Neural cell (in vitro differentiated cells): ENCODE measurements around the gene MAD1L1. TPM values are rescaled to one million over a fixed set of nuclear protein-coding genes. Genes with fewer than 3 reads are reported as not detected.

Source experiments
- H2AFZ ChIP-seq: fragments of 200-600, 300-800 bp; sonication (generic), shearing (Covaris generic); 2 replicates; pipeline ENCODE4 v1.6.0; 2014; ENCODE audit warnings: low read depth, mild to moderate bottlenecking, antibody characterized with exemption, low read length, moderate library complexity
- H3F3A ChIP-seq: fragments of 200-600 bp; shearing (Covaris generic); 2 replicates; pipeline ENCODE4 v1.6.1; 2016; ENCODE audit warnings: mild to moderate bottlenecking, moderate library complexity, mixed read lengths, antibody characterized with exemption, low read length; ENCODE audit not compliant: insufficient read depth, poor library complexity, severe bottlenecking
- H3K27ac ChIP-seq: fragments of 200-600, 300-800 bp; sonication (generic), shearing (Covaris generic); 2 replicates; pipeline ENCODE4 v1.5.1; 2014; ENCODE audit warnings: mild to moderate bottlenecking, low read length, moderate library complexity
- H3K27me3 ChIP-seq: fragments of 300-800, 200-600 bp; sonication (generic), shearing (Covaris generic); 2 replicates; pipeline ENCODE4 v1.6.0; 2014; ENCODE audit warnings: mild to moderate bottlenecking, low read depth, low read length, moderate library complexity; ENCODE audit not compliant: insufficient read depth
- H3K36me3 ChIP-seq: fragments of 300-800, 200-600 bp; sonication (generic), shearing (Covaris generic); 2 replicates; pipeline ENCODE4 v1.5.1; 2014; ENCODE audit warnings: mild to moderate bottlenecking, antibody characterized with exemption, low read length, moderate library complexity; ENCODE audit not compliant: insufficient read depth
- H3K4me2 ChIP-seq: fragments of 300-800, 200-600 bp; sonication (generic), shearing (Covaris generic); 2 replicates; pipeline ENCODE4 v1.6.0; 2014; ENCODE audit warnings: mild to moderate bottlenecking, low read length
- H3K4me3 ChIP-seq: fragments of 300-800, 200-600 bp; sonication (generic), shearing (Covaris generic); 2 replicates; pipeline ENCODE4 v1.5.1; 2014; ENCODE audit warnings: mild to moderate bottlenecking, low read length, moderate library complexity
- H3K79me2 ChIP-seq: fragments of 200-600 bp; shearing (Covaris generic); replicated peaks from 2 replicates; pipeline ENCODE4 v1.6.0; 2014; ENCODE audit warnings: mild to moderate bottlenecking, low read length, moderate library complexity; ENCODE audit not compliant: insufficient read depth
- H3K9ac ChIP-seq: fragments of 300-800, 200-600 bp; sonication (generic), shearing (Covaris generic); 2 replicates; pipeline ENCODE4 v1.6.1; 2016; ENCODE audit warnings: mild to moderate bottlenecking, low read length, mixed read lengths
- H3K9me2 ChIP-seq: fragments of 200-600 bp; shearing (Covaris generic); 2 replicates; pipeline ENCODE4 v1.6.1; 2016; ENCODE audit warnings: mild to moderate bottlenecking, low read length, mixed read lengths; ENCODE audit not compliant: insufficient read depth
- H3K9me3 ChIP-seq: fragments of 200-600, 300-800 bp; sonication (generic), shearing (Covaris generic); 2 replicates; pipeline ENCODE4 v1.6.1; 2016; ENCODE audit warnings: mild to moderate bottlenecking, mixed run types, low read length, moderate library complexity, mixed read lengths
- H4K20me1 ChIP-seq: fragments of 200-600 bp; shearing (Covaris generic); 2 replicates; pipeline ENCODE4 v1.6.1; 2016; ENCODE audit warnings: mild to moderate bottlenecking, mixed run types; ENCODE audit not compliant: insufficient read depth
- EP300 ChIP-seq: fragments of 450-650 bp; conservative IDR thresholded peaks from 2 replicates; pipeline ENCODE4 v1.6.1; 2014; ENCODE audit warnings: antibody characterized with exemption, mild to moderate bottlenecking, moderate library complexity; ENCODE audit not compliant: poor library complexity, severe bottlenecking
- EZH2 ChIP-seq: fragments of 200-600, 300-800 bp; shearing (Covaris generic), sonication (generic); IDR thresholded peaks from 2 replicates; pipeline ENCODE4 v1.6.1; 2014; ENCODE audit warnings: antibody characterized with exemption, low read length, borderline replicate concordance, mild to moderate bottlenecking; ENCODE audit not compliant: insufficient read depth, poor library complexity, severe bottlenecking
- MXI1 ChIP-seq: fragments of 450-650 bp; conservative IDR thresholded peaks from 2 replicates; pipeline ENCODE4 v1.6.1; 2014; ENCODE audit warnings: antibody characterized with exemption, mild to moderate bottlenecking; ENCODE audit not compliant: poor library complexity, severe bottlenecking
- POLR2AphosphoS5 ChIP-seq: IDR thresholded peaks from 2 replicates; pipeline ENCODE4 v1.6.1; 2012
- RAD21 ChIP-seq: fragments of 450-650 bp; conservative IDR thresholded peaks from 2 replicates; pipeline ENCODE4 v1.6.1; 2014; ENCODE audit warnings: antibody characterized with exemption, mild to moderate bottlenecking, moderate library complexity
- SMC3 ChIP-seq: fragments of 450-650 bp; conservative IDR thresholded peaks from 2 replicates; pipeline ENCODE4 v1.6.1; 2014; ENCODE audit warnings: antibody characterized with exemption, mild to moderate bottlenecking, moderate library complexity; ENCODE audit not compliant: poor library complexity
- TAF1 ChIP-seq: IDR thresholded peaks from 2 replicates; pipeline ENCODE4 v1.6.1; 2012; ENCODE audit warnings: low read depth
- polyA plus RNA-seq: library from polyadenylated mRNA; depleted of rRNA; stranded (reverse); fragments of >200 nt; gene quantifications from 2 replicates; pipeline ENCODE4 v1.2.3, GENCODE V29; 2014
- TF ChIP-seq, protein P1 (sequence below): fragments of 450-650 bp; IDR thresholded peaks from 2 replicates; pipeline ENCODE4 v1.5.1; 2014; ENCODE audit warnings: antibody characterized with exemption, mild to moderate bottlenecking, moderate library complexity; ENCODE audit not compliant: poor library complexity, severe bottlenecking
- TF ChIP-seq, protein P2 (sequence below): IDR thresholded peaks from 2 replicates; pipeline ENCODE4 v1.6.1; 2012; ENCODE audit warnings: borderline replicate concordance

Gene MAD1L1
- polyA plus RNA-seq, 1 donor from 2014 or later: 31.4 TPM

DNA sequence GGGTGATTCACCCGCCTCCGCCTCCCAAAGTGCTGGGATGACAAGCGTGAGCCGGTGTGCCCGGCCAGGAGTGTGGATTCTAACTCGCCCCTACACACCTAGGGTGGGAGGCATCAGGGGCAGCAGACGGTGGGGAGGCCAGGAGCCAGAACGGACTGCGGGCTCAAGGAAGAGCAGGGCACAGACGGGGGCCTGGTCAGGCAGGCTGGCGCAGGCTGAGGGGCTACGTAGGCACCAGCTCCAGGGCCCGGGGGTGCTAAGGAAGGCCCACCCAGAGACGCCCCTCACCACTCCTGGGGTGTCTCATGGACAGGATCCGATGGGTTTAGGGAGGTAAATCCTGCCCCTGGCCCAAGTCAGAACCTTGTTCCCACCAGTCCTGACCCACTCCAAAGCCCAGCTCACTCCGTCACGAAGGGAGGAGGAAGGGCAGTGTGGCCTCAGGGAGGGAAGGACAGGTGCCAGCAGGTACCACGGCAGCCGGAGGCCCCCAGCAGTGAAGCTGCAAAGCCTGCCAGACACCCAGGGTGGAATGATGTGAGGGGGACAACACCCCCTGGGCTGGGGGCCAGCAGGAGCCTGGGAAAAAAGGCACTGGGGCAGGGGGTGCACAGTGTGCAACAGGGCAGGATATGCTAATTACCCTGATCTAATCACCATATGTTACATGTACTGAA lies 251.4 kb downstream of the MAD1L1 start:
- Histone ChIP-seq H3K9me3 (no peaks in the 10 kb centered on the region), H3K27me3 (no peaks in the 10 kb centered on the region), H4K20me1 (no peaks in the 10 kb centered on the region), H3F3A (no peaks in the 10 kb centered on the region), H3K9me2 (no peaks in the 10 kb centered on the region), H3K4me2 (no peak overlapping the region), H3K4me3 (no peak overlapping the region), H3K79me2 (no peaks in the 10 kb centered on the region), H3K9ac (no peak overlapping the region), H2AFZ (no peak overlapping the region), H3K27ac (no peak overlapping the region), H3K36me3 (no peaks in the 10 kb centered on the region)
- TF ChIP-seq POLR2AphosphoS5 (no peak), MXI1 (no peak), TAF1 (no peak), EP300 (no peak), SMC3 (no peak), RAD21 (no peak), EZH2 (no peak)
- TF ChIP-seq, protein P1, sequence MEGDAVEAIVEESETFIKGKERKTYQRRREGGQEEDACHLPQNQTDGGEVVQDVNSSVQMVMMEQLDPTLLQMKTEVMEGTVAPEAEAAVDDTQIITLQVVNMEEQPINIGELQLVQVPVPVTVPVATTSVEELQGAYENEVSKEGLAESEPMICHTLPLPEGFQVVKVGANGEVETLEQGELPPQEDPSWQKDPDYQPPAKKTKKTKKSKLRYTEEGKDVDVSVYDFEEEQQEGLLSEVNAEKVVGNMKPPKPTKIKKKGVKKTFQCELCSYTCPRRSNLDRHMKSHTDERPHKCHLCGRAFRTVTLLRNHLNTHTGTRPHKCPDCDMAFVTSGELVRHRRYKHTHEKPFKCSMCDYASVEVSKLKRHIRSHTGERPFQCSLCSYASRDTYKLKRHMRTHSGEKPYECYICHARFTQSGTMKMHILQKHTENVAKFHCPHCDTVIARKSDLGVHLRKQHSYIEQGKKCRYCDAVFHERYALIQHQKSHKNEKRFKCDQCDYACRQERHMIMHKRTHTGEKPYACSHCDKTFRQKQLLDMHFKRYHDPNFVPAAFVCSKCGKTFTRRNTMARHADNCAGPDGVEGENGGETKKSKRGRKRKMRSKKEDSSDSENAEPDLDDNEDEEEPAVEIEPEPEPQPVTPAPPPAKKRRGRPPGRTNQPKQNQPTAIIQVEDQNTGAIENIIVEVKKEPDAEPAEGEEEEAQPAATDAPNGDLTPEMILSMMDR: no peak
- TF ChIP-seq, protein P2, sequence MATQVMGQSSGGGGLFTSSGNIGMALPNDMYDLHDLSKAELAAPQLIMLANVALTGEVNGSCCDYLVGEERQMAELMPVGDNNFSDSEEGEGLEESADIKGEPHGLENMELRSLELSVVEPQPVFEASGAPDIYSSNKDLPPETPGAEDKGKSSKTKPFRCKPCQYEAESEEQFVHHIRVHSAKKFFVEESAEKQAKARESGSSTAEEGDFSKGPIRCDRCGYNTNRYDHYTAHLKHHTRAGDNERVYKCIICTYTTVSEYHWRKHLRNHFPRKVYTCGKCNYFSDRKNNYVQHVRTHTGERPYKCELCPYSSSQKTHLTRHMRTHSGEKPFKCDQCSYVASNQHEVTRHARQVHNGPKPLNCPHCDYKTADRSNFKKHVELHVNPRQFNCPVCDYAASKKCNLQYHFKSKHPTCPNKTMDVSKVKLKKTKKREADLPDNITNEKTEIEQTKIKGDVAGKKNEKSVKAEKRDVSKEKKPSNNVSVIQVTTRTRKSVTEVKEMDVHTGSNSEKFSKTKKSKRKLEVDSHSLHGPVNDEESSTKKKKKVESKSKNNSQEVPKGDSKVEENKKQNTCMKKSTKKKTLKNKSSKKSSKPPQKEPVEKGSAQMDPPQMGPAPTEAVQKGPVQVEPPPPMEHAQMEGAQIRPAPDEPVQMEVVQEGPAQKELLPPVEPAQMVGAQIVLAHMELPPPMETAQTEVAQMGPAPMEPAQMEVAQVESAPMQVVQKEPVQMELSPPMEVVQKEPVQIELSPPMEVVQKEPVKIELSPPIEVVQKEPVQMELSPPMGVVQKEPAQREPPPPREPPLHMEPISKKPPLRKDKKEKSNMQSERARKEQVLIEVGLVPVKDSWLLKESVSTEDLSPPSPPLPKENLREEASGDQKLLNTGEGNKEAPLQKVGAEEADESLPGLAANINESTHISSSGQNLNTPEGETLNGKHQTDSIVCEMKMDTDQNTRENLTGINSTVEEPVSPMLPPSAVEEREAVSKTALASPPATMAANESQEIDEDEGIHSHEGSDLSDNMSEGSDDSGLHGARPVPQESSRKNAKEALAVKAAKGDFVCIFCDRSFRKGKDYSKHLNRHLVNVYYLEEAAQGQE: no peak

DNA sequence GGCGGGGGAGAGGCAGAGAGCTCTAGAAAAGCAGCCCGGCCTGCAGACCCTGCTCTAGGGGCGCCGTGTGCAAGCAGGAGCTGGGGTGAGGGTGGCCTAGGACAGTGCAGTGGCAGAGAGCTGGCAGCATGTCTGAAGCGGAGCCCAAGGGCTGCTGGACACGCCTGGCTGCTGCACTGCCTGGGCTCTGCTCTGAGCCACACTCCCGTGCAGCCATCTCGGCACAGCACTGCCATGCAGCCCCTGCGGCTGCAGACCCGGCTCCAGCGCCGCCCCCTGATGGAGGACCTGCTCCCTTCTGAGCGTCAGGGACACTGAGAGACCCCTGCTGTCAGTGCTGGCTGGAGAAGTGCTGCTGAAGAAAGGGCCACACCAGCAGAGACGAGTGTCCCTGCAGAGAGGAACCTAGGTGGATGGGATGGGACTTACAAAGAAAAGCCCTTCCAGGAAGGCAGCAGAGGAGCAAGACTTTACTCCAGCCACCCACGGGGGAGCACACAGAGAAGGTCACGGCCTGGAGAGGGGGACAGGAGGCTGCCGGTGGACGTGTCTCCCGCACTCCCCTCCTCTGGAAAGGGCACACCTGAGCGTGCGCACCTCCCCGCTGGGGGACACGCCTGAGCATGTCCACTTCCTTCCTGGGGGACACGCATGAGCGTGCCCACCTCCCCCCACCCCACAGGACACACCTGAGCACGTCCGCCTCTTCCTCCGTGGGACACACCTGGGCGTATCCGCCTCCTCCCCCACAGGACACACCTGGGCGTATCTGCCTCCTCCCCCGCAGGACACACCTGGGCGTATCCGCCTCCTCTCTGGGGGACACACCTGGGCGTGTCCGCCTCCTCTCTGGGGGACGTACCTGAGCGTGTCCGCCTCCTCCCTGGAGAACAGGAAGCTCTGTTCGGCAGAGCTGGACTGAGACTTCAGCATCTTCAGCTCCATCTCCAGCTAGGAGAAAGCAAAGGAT lies 252.9 kb downstream of the MAD1L1 start:
- no peaks in the 10 kb centered on the region for H3K27me3 ChIP-seq
- no peak overlapping the region for H3K4me3 ChIP-seq
- no peaks in the 10 kb centered on the region for H3K36me3 ChIP-seq
- H3K9me2 ChIP-seq: no peaks in the 10 kb centered on the region
- H4K20me1 ChIP-seq: no peaks in the 10 kb centered on the region
- H3K9me3 ChIP-seq: no peaks in the 10 kb centered on the region
- H3F3A ChIP-seq: no peaks in the 10 kb centered on the region
- H2AFZ ChIP-seq: no peak overlapping the region
- no peak overlapping the region for H3K9ac ChIP-seq
- H3K79me2 ChIP-seq: no peaks in the 10 kb centered on the region
- no peak overlapping the region for H3K27ac ChIP-seq
- TF ChIP-seq, protein P2: no peak
- no peak for TF ChIP-seq TAF1
- no peak for TF ChIP-seq RAD21
- no peak for TF ChIP-seq MXI1
- TF ChIP-seq SMC3: no peak
- TF ChIP-seq POLR2AphosphoS5: no peak
- TF ChIP-seq EP300: no peak
- TF ChIP-seq, protein P1: no peak
- no peak for TF ChIP-seq EZH2
- H3K4me2 ChIP-seq: no peak overlapping the region
